Fibroblast of lung (primary cell): Measurements from ENCODE around the gene DPH5.

Experiments used
- EZH2 ChIP-seq: IDR thresholded peaks from 2 replicates; pipeline ENCODE4 v1.5.1; 2012; ENCODE audit warnings: low read length, control low read depth, mild to moderate bottlenecking; ENCODE audit errors: missing control alignments
- TF ChIP-seq, protein P1 (sequence below), 2 donors: IDR thresholded peaks in 1 of 2; conservative IDR thresholded peaks in 1 of 2; 1 replicate in 1 of 2; 2 replicates in 1 of 2; pipeline ENCODE4 v1.5.1; 2011 to 2012; ENCODE audit warnings: low read length in 2 of 2, control low read depth in 1 of 2, inconsistent platforms in 1 of 2, low read depth in 1 of 2, mild to moderate bottlenecking in 1 of 2

DNA sequence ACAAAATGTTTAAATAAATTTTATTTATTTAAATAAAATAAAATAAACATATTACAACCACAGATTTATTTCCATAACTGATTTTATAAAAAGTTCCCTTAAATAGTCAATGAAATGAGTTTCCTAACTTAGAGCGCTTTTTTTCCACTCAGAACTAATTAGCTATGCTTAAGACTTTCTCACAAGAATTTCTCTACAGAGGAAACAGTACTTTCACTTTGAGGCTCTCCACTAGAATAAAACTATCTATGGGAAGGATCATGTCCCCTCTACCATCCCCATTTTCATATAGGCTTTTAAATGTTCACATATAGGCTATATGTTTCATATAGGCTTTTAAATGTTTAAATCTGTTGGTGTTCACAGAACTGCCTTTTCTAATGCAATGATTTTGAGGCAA is 40.0 kb upstream of the DPH5 start:
- TF ChIP-seq EZH2: no peak
- TF ChIP-seq, protein P1, sequence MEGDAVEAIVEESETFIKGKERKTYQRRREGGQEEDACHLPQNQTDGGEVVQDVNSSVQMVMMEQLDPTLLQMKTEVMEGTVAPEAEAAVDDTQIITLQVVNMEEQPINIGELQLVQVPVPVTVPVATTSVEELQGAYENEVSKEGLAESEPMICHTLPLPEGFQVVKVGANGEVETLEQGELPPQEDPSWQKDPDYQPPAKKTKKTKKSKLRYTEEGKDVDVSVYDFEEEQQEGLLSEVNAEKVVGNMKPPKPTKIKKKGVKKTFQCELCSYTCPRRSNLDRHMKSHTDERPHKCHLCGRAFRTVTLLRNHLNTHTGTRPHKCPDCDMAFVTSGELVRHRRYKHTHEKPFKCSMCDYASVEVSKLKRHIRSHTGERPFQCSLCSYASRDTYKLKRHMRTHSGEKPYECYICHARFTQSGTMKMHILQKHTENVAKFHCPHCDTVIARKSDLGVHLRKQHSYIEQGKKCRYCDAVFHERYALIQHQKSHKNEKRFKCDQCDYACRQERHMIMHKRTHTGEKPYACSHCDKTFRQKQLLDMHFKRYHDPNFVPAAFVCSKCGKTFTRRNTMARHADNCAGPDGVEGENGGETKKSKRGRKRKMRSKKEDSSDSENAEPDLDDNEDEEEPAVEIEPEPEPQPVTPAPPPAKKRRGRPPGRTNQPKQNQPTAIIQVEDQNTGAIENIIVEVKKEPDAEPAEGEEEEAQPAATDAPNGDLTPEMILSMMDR (conservative IDR thresholded peaks at IDR 0.05 in 1 of 2, IDR thresholded peaks at IDR 0.05 in 1 of 2; ENCODE audit: low read depth in 1 of 2, low read length in 2 of 2): no peak
